Measurements from ENCODE around the gene MIS18BP1.

MIS18BP1 gene

GRCh38 chr14:45252366-45253069, 484 bp downstream of the MIS18BP1 start:
- TF ChIP-seq GATA2 (IDR thresholded peaks at IDR 0.05; ENCODE audit: low read depth, low read length) (no peak), GATA3 (IDR thresholded peaks at IDR 0.05; ENCODE audit: low read depth, low read length) (no peak)

- TF ChIP-seq GATA2 (IDR thresholded peaks at IDR 0.05; ENCODE audit: low read depth, low read length) (no peak), GATA3 (IDR thresholded peaks at IDR 0.05; ENCODE audit: low read depth, low read length) (no peak)
Measured at GRCh38 chr14:45251912-45252311, 1.1 kb downstream of the MIS18BP1 start.

- TF ChIP-seq GATA2 (IDR thresholded peaks at IDR 0.05; ENCODE audit: low read depth, low read length), result no peak
Measured at GRCh38 chr14:45249856-45250575, 3.0 kb downstream of the MIS18BP1 start.

GRCh38 chr14:45247427-45247826, 5.6 kb downstream of the MIS18BP1 start:
- TF ChIP-seq GATA2 (IDR thresholded peaks at IDR 0.05; ENCODE audit: low read depth, low read length) (no peak), GATA3 (IDR thresholded peaks at IDR 0.05; ENCODE audit: low read depth, low read length) (no peak)

GRCh38 chr14:45246691-45247090, 6.3 kb downstream of the MIS18BP1 start:
- no peak for TF ChIP-seq GATA2 (IDR thresholded peaks at IDR 0.05; ENCODE audit: low read depth, low read length)
- TF ChIP-seq GATA3 (IDR thresholded peaks at IDR 0.05; ENCODE audit: low read depth, low read length), result no peak

GRCh38 chr14:45246151-45246550, 6.9 kb downstream of the MIS18BP1 start:
- no peak for TF ChIP-seq GATA2 (IDR thresholded peaks at IDR 0.05; ENCODE audit: low read depth, low read length)

- TF ChIP-seq GATA2 (IDR thresholded peaks at IDR 0.05; ENCODE audit: low read depth, low read length), result no peak
Measured at GRCh38 chr14:45242706-45243105, 10.3 kb downstream of the MIS18BP1 start.

- TF ChIP-seq GATA2 (IDR thresholded peaks at IDR 0.05; ENCODE audit: low read depth, low read length) (no peak), GATA3 (IDR thresholded peaks at IDR 0.05; ENCODE audit: low read depth, low read length) (no peak)
Measured at GRCh38 chr14:45238988-45239387, 14.0 kb downstream of the MIS18BP1 start.

- TF ChIP-seq GATA3 (IDR thresholded peaks at IDR 0.05; ENCODE audit: low read depth, low read length), result no peak
- TF ChIP-seq GATA2 (IDR thresholded peaks at IDR 0.05; ENCODE audit: low read depth, low read length), result no peak
Measured at GRCh38 chr14:45227566-45227965, 25.4 kb downstream of the MIS18BP1 start.

- TF ChIP-seq GATA3 (IDR thresholded peaks at IDR 0.05; ENCODE audit: low read depth, low read length), result no peak
- TF ChIP-seq GATA2 (IDR thresholded peaks at IDR 0.05; ENCODE audit: low read depth, low read length), result no peak
Measured at GRCh38 chr14:45222485-45223262, 30.3 kb downstream of the MIS18BP1 start.

- TF ChIP-seq GATA3 (IDR thresholded peaks at IDR 0.05; ENCODE audit: low read depth, low read length) (no peak), GATA2 (IDR thresholded peaks at IDR 0.05; ENCODE audit: low read depth, low read length) (no peak)
Measured at GRCh38 chr14:45212231-45212630, 40.8 kb downstream of the MIS18BP1 start.

- TF ChIP-seq GATA2 (IDR thresholded peaks at IDR 0.05; ENCODE audit: low read depth, low read length) (no peak), GATA3 (IDR thresholded peaks at IDR 0.05; ENCODE audit: low read depth, low read length) (no peak)
Measured at GRCh38 chr14:45211295-45211694, 41.7 kb downstream of the MIS18BP1 start.

- TF ChIP-seq GATA3 (IDR thresholded peaks at IDR 0.05; ENCODE audit: low read depth, low read length) (no peak), GATA2 (IDR thresholded peaks at IDR 0.05; ENCODE audit: low read depth, low read length) (no peak)
Measured at GRCh38 chr14:45210159-45210558, 42.8 kb downstream of the MIS18BP1 start.

- TF ChIP-seq GATA2 (IDR thresholded peaks at IDR 0.05; ENCODE audit: low read depth, low read length) (no peak), GATA3 (IDR thresholded peaks at IDR 0.05; ENCODE audit: low read depth, low read length) (no peak)
Measured at GRCh38 chr14:45204241-45204640, 48.8 kb downstream of the MIS18BP1 start.

- no peak for TF ChIP-seq GATA3 (IDR thresholded peaks at IDR 0.05; ENCODE audit: low read depth, low read length)
Measured at GRCh38 chr14:45201905-45202304, 51.1 kb downstream of the MIS18BP1 start.
